Hippocampal formation (tissue), 2 donors: Measurements from ENCODE around the gene CACNG1.

Experiments used
- DNase-seq, 2 donors: peaks; one replicate each; lab custom pipeline; 2025; lab: John Stamatoyannopoulos, UW

CACNG1 gene

DNA sequence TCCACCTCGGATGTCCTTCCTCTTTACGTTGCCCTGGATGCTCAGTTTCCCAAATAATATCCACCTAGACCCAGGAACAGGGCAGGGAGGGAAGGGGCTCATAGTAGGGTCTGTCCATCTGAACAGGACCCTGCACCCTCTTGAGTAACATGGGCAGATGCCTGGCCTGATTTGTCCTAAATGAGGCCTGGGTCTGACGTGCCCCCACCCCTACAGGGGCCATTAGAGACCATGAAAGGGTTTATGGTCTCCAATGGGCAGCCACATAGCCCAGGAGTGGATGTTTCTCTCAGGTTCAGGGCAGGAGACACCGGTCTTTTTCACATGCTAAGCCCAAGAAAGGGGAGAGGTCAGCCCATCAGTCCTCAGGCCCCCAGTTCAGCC, 6.8 kb downstream of the CACNG1 start:
- no peak for DNase-seq

DNA sequence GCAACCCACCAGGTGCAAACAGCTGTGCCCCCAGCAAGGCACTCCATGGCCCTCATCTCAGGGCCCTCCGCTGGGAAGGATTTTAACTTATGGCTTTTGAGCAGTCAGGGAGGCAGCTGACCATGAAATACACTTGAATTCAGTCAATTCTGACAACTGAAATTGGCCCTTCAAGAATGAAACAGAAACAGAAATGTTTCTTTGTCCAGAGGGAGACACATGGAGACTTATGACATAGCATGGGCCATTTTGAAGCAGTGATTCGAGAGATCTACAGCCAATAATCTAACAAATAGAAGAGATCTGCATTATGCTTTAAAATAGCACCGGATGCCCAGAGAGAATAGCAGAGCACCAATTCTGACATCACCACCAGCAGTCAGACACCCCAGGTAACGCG, 7.5 kb downstream of the CACNG1 start:
- no peak for DNase-seq

DNA sequence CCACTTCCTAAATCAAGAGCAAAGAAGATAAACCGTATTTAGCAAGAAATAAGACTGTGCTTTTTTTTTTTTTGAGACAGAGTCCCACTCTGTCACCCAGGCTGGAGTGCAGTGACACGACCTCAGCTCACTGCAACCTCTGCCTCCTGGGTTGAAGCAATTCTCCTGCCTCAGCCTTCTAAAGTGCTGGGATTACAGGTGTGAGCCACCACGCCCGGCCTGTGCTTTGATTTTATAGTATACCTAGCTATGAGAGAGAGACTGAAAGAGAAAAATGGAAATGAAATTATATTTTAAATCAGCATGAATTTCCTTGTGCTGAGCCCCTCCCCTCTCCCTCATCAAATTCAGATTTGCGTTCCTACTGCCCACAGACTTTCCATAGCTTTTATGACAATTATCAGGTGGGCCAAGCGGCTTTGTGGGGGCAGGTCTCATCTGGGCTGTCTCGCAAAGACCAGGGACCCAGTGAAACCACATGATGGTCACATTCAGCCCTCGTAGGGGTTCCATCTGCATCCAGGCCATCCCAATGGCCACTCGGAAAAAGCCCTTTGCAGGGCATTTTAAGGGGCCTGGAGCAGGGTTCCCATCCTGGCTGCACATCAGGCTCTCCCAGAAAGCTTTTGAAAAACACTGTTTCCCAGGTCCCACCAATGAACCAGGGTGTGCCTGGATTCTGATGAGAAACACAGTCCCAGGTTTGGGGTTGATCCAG, 8.5 kb downstream of the CACNG1 start:
- no peak for DNase-seq

DNA sequence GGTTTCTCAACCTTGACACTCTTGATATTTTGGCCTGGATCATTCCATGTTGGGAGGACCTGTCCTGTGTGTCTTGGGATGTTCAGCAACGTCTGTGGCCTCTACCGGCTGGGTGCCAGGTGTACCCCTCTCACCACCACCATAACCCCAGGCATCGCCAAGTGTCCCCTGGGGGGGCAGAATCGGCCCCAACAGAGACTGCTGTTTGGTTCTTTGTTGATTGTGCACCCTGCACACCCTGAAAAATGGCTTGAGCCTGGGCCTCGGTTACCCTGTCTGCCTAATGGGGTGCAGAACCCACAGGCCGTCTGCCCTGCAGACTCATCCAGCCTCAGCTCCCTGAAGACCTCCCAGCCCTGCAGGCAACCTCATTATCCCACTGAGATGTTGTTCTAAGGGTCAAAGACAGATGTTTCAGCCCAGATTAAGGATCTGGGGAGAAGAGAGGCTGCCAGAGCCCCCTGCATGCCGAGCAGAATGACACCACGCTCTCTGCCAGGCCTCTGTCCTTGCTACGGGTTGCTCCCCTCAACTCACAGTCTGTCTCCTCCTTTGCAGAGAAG, 9.2 kb downstream of the CACNG1 start:
- DNase-seq: no peak

DNA sequence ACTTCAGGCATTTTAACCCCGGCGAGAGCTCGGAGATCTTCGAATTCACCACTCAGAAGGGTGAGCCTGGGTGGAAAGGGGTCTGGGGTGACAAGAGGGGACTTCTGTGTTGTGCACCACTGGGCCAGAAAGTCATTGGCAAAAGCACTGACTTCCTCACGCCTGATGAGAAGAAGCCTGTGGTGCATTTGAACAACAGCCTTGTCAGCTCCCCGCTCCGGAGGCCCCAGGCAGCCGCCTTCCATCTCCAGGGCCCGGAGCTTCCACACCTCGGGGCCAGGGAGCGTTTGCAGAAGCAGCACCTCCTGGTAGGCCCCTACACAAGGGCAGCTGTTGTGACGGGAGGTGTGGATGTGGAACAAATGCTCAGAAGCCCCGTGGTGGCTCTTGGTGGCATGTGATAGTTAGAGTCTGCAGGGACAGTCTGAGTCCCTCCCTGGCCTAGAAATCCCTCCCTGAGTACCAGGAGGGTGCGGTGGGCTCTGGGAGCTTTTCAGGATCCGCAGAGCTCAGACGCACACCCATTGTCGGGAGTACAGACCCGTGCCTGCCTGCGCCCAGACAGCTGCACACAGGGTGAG, 9.7 kb downstream of the CACNG1 start:
- DNase-seq: no peak

DNA sequence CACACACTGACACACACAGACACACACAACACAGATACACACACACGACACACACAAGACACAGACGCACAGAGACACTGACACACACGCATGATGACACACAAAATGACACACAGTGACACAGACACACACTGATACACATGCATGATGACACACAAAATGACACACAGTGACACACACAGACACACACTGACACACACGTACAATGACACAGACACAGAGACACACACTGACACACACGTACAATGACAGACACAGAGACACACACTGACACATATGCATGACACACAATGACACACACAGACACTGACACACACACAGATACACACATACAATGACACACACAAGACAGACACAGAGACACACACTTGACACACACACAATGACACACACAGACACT, 10.3 kb downstream of the CACNG1 start:
- DNase-seq: no peak

DNA sequence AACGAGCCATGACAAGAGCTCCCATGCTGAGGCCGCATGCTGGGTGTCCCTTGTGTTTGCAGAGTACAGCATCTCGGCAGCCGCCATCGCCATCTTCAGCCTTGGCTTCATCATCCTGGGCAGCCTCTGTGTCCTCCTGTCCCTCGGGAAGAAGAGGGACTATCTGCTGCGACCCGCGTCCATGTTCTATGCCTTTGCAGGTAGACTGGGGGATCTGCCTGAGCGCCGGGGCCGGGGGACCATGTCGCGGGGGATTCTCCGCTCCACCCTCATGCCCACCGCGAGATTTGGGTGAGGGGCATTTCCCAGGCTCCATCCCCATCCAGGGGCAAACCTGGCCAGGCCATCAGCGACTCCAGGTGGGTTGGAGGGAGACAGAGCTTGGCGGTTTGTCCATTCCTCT, 10.7 kb downstream of the CACNG1 start:
- no peak for DNase-seq

DNA sequence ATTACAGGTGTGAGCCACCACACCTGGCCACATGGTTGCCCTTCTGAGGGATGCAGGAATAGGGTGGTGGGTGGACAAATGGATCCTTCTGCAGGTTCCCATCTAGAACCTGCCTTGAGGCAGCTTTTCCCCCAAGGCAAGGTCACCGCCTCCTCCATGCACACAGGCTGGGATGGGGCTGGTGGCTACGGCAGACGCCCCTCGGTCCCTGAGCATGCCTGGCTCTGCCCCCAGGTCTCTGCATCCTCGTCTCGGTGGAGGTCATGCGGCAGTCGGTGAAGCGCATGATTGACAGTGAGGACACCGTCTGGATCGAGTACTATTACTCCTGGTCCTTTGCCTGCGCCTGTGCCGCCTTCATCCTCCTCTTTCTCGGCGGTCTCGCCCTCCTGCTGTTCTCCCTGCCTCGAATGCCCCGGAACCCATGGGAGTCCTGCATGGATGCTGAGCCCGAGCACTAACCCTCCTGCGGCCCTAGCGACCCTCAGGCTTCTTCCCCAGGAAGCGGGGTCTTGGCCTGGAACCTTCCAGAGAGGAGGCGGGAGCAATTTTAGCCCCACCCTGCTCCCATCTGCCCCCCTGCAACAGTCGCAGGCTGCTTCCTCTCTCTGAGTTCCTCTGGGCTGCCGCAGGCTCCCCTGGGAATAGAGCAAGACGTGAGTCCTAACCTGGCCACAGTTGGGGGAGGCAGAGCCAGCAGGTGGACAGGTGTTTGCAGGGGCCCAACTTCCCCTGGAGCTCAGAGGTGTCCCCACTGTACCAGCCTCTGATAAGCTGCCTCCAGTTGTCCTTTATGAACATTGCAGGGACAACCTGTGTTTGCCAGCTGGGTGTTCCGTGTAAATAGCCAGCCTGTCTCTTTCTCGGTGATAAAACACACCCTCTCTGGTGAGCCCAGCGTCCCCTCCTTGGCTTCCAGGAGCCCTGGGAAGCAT, 11.7 kb downstream of the CACNG1 start:
- DNase-seq: no peak

DNA sequence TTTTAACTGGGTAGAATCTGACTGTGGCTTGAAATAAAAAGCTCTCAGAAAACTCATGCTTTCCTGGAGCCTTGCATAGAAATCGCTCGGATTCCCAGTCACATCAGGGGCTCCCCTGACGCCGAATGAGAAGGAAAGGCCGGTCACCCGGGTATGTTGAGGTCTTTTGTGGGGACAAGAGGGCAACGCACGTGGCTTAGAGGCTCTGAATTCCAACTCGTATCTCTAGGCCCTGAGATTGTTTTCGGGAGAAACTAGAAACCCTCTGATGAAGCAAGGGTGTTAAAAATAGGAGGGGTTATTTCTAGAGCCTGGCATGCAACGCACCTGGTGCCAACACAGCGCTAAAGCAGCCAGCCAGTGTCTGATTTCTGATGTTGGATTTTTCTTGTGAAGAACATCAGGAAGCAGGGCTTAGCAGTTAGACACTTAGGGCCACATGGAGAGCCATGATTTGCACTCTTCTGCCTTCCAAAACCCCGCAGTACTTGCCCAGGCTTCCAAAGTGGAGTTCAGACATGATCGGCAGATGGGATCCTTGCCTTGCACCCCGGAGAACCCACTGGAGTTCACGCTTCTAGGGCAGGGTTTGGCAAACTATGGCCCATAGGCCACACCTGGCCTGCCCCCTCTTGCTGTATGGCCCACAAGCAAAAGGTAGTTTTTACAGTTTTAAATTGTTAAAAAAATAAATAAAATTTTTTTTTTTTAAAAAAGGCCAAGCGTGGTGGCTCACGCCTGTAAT, 12.6 kb downstream of the CACNG1 start:
- no peak for DNase-seq

DNA sequence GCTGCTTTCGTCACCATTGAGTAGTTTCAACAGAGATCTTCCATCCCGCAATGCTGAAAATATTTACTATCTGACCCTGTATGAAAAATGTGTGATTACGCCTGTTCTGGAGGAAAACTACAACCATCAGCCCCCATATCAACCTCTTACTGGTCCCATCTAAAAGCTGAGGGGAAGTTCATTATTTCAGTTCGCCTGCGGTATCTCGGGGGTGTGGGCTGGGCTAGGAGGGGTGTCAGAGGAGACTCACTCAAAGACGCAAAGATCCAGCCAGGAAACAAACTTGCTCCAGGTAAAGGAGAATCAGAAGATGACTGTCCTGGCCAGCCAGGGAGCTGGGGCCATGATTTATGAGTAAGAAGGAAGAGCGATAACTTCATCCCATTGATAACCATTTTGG, 13.7 kb downstream of the CACNG1 start:
- no peak for DNase-seq

DNA sequence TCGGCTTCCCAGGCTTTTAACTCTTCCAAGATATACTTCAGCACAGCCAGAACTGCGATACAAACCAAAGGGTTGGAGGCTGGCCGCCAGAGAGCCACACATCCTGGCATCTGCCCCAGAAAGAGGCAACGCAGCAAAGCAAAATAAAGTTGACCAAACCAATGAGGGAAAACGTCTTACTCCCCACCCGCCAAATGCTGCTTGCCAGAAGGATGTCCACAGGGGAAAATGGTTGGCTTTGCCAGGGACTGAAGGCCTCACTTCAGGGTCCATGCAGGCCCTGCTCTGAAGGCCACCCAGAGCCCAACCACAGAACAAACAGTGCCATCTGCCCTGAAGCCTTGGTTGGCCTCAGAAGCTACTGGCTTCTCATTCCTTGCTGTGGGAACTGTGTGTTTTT, 15.0 kb downstream of the CACNG1 start:
- peak in 1 of 2 donors; percentile 2 for DNase-seq

DNA sequence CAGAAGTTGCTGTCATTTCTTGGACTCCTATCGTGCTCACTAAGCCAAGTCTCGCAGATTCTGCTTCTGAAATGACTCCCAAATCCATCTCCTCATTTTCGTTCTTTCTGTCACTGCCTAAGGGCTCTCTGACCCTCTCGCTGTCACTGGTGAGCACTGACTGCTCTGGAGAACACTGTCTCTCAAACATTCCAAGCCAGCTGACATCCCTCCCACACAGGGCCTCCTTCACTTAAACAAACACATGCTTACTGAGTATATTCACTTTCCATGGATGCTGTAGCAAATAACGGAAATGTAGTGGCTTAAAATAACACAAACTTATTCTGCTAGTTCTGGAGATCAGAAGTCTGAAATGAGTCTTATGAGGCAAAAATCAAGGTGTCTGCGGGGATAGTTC, 18.8 kb downstream of the CACNG1 start:
- no peak for DNase-seq

DNA sequence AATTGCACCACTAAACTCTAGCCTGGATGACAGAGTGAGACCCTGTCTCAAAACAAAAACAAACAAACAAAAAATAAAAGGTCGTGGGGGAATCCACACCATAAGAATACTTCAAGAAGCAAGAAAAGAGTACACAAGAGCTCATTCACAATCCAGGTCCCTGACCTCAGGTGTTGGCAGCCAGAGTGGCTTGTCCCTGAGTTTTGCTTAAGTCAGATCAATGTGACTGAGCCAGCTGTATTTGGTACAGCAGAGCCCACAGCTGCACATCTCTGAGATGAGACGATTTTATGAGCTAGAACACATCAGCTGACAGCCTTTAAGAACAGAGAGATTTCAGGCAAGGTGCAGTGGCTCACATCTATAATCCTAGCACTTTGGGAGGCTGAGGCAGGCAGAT, 22.4 kb downstream of the CACNG1 start:
- DNase-seq: no peak

DNA sequence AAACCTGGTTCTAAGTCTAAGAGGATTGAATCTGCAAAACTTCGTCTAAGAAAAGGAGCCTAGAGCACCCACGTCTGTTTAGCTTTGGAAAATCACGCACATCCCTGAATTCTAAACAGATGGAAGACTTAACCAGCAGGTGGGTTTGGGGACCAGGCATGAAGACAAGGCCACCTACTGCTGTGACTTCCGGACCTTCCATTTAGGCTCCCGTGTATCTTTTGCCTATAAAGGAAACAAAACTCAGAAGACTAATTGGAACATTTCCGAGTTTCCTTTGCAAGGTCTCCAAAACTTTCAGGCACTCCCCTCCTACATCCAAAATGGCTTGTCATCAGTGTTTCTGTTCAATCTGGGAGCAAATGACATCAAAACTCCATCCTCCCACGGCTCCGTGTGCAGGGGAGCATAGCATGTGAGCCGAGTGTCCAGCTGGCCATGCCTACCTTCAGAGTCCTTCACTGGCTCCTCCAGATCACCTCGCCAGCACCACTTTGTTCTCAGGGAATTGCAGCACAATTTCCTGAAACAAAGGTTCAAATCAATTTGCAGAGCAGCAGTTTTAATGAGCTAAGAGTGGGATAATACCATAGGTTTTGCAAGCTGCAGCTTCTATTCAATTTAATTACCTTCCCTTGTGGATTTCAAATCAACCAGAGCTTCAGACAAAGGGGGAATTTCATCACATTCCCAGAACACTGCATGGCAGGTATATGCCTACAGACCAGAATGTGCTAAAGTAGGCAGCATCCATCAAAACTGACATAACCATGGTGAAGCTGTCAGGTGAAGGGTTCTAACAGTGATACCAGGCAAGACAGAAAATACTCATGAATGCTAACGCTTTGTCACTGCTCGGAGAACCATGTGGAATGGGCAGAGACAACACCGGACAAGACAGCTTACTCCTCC, 23.5 kb downstream of the CACNG1 start:
- no peak for DNase-seq

DNA sequence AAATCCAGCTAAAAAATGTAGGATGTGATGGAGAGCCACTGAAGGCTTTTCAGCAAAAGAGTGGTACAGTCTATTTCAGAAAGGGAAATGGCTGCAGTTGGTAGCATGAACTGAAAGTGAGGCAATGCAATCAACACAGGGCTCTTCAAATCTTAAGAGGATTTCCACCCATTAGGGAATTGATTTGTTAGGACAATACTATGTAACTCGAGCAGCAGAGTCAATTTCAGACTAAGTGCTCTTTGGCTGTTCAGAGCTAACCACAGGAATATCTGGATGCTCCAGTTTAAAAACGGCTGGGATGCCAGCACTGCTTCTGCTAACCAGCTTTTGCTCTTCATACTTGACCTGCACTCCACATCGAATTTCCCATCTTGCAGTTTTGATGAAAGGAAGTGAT, 24.6 kb downstream of the CACNG1 start:
- DNase-seq: no peak

DNA sequence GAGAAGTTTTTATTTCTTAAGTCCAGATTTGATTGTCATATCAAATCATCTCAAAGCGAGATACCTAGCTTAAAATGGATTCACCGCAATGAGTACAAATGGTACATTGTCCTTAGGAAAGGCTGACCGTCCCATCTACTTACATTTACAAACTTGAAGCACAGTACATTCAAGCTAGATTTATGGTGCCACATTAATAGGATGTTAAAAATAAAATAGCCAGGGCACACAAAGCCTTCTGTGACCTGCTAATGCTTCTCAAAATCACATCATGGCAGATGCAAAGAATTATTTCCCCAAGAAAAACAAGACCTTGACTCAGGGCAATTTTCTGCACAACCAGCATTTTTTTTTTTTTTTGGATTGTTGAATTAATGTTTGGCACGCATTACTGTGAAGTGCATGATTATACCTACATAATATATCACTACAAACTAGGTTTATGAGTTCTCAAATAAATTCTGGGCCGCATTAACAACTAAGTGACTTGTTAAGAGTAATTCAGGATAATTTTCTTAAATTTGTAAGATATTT, 25.3 kb downstream of the CACNG1 start:
- DNase-seq: no peak

DNA sequence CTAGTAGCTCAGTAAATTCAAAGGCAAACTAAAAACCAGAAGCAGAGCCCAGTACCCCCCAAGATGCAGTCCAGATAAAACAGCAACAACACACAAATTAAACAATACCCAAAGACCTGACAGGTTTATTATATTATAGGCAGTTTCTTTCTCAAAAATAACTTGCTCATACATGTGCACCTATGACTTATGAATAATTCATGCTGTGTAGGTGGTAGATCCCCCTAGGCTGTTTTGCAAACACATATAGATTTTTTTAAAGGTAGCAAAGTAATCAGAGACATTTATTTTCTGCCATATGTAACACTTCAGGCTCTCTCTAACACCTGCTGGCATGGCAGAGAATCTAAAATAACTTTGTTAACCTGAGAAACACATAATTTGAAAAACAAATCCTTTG, 27.2 kb downstream of the CACNG1 start:
- no peak for DNase-seq

DNA sequence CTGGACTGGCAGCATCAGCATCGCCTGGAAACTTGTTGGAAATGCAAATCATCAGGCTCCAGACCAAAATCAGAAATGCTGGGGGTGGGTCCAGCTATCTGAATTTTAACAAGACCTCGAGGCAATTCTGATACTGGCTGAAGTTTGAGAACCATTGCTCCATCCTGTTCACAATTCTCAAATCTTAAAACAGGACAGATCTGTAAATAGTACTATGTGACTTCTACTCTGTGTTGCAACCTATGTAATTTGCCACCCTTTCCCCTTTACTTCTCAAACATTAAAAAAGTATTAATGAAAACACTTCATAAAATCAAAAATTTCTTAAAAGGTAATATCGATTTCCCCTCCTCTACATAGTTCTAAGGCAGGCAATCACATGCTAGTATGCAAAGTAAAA, 28.5 kb downstream of the CACNG1 start:
- no peak for DNase-seq

DNA sequence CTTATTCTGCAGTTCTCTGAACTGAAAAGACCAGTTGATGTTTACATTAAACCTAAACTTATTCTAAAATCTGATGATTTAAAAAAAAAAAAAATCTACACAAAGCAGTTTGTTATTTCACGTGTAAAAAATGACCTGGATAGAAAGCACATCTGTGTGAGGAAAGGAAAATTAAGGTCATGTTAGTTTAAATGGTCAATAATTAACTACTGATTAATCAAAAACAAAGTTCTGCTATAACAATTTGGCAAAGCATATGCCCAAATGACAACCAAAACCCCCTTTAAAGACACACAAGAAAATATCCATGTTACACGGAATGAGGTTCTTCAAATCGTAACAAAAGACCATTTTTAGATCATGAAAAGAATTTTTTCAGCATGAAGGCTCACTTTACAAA, 30.4 kb downstream of the CACNG1 start:
- DNase-seq: no peak

DNA sequence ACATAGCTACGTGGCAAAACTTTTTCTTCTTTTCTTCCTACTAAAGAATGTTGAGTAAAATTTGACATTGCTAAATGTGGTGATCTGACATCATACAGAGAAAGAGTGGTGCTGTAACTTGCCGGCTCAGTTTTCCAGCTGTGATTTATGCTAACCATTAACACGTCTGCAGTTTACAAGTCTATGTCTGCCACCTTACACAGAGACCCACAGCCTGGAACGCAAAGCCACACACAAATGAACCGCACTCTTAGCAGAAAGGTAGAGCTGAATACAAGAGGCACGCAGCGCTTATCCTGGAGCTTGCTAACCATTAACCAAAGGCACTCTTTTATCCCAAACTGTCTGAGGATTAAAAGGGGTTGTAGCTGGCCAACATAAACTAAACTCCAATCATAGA, 31.9 kb downstream of the CACNG1 start:
- DNase-seq: no peak

DNA sequence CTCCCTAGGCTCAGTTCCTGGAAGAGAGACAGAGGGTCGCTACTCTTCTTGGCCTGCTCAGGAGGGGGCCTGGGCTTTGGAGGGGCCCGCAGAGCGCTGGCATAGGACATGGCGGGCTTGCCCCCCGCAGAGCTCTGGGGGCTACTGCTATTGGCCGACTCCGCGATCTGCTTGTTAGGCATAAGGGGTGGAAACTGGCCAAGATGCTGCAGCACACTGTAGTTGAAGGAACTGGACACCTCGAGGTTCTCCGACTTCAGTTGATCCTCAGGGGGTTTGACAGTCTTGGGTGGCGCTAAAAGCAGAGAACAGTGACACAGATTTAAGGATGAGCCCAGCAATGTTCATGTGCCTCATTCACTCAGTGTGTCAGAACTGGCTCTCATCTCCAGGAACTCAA, 33.9 kb downstream of the CACNG1 start:
- DNase-seq: no peak
